ENCODE results near the gene FAM20A.

DNA sequence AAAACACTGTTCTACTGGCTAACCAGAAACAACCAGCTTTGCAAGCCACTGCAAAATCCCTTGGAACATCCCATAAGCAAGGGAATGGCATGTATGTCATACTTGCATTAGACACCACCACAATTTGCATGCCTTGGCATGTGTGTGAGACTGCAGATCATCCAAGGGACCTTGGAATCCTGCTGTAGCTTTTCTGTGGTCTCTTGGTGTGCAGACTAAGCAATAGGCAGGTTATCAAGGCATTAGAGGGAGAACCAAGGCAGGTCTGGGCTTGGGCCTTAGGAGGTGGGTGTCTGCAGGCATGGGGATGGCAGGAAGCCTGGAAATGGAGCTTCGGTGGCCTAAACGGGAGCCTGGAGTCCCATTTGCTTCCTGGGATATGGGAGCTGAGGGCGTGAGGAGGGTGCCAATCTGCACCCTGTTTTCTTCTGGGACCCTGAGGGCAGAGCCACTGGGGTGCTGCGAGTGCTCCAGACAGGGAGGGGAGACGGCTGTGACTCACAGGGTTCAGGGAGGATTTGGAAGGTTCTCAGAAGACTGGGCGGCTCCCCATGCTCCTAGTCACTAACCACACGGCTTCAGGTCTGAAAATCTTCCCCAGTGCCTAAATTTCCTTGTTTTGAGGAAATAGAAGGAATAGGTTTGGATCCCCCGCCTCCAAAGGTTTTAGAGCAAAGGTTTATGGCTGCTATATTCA is 36.6 kb downstream of the FAM20A start:
- TF ChIP-seq SP1 (IDR thresholded peaks at IDR 0.05) (no peak), JUND (IDR thresholded peaks at IDR 0.05) (no peak), GABPA (IDR thresholded peaks at IDR 0.05 in 1 of 2, conservative IDR thresholded peaks at IDR 0.05 in 1 of 2) (no peak), TAF1 (conservative IDR thresholded peaks at IDR 0.05) (no peak), FOXA1 (IDR thresholded peaks at IDR 0.05) (no peak), RAD21 (IDR thresholded peaks at IDR 0.05) (no peak)
- TF ChIP-seq, protein P1, sequence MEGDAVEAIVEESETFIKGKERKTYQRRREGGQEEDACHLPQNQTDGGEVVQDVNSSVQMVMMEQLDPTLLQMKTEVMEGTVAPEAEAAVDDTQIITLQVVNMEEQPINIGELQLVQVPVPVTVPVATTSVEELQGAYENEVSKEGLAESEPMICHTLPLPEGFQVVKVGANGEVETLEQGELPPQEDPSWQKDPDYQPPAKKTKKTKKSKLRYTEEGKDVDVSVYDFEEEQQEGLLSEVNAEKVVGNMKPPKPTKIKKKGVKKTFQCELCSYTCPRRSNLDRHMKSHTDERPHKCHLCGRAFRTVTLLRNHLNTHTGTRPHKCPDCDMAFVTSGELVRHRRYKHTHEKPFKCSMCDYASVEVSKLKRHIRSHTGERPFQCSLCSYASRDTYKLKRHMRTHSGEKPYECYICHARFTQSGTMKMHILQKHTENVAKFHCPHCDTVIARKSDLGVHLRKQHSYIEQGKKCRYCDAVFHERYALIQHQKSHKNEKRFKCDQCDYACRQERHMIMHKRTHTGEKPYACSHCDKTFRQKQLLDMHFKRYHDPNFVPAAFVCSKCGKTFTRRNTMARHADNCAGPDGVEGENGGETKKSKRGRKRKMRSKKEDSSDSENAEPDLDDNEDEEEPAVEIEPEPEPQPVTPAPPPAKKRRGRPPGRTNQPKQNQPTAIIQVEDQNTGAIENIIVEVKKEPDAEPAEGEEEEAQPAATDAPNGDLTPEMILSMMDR (IDR thresholded peaks at IDR 0.05; ENCODE audit: low read depth, low read length, missing input control), result no peak
- TF ChIP-seq, protein P2, sequence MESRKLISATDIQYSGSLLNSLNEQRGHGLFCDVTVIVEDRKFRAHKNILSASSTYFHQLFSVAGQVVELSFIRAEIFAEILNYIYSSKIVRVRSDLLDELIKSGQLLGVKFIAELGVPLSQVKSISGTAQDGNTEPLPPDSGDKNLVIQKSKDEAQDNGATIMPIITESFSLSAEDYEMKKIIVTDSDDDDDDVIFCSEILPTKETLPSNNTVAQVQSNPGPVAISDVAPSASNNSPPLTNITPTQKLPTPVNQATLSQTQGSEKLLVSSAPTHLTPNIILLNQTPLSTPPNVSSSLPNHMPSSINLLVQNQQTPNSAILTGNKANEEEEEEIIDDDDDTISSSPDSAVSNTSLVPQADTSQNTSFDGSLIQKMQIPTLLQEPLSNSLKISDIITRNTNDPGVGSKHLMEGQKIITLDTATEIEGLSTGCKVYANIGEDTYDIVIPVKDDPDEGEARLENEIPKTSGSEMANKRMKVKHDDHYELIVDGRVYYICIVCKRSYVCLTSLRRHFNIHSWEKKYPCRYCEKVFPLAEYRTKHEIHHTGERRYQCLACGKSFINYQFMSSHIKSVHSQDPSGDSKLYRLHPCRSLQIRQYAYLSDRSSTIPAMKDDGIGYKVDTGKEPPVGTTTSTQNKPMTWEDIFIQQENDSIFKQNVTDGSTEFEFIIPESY (IDR thresholded peaks at IDR 0.05), result no peak
- TF ChIP-seq, protein P3, sequence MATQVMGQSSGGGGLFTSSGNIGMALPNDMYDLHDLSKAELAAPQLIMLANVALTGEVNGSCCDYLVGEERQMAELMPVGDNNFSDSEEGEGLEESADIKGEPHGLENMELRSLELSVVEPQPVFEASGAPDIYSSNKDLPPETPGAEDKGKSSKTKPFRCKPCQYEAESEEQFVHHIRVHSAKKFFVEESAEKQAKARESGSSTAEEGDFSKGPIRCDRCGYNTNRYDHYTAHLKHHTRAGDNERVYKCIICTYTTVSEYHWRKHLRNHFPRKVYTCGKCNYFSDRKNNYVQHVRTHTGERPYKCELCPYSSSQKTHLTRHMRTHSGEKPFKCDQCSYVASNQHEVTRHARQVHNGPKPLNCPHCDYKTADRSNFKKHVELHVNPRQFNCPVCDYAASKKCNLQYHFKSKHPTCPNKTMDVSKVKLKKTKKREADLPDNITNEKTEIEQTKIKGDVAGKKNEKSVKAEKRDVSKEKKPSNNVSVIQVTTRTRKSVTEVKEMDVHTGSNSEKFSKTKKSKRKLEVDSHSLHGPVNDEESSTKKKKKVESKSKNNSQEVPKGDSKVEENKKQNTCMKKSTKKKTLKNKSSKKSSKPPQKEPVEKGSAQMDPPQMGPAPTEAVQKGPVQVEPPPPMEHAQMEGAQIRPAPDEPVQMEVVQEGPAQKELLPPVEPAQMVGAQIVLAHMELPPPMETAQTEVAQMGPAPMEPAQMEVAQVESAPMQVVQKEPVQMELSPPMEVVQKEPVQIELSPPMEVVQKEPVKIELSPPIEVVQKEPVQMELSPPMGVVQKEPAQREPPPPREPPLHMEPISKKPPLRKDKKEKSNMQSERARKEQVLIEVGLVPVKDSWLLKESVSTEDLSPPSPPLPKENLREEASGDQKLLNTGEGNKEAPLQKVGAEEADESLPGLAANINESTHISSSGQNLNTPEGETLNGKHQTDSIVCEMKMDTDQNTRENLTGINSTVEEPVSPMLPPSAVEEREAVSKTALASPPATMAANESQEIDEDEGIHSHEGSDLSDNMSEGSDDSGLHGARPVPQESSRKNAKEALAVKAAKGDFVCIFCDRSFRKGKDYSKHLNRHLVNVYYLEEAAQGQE (IDR thresholded peaks at IDR 0.05), result no peak
- TF ChIP-seq, protein P4, sequence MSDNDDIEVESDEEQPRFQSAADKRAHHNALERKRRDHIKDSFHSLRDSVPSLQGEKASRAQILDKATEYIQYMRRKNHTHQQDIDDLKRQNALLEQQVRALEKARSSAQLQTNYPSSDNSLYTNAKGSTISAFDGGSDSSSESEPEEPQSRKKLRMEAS (IDR thresholded peaks at IDR 0.05), result no peak
